Measurements from ENCODE around the gene PRR9.

The PRR9 gene

DNA sequence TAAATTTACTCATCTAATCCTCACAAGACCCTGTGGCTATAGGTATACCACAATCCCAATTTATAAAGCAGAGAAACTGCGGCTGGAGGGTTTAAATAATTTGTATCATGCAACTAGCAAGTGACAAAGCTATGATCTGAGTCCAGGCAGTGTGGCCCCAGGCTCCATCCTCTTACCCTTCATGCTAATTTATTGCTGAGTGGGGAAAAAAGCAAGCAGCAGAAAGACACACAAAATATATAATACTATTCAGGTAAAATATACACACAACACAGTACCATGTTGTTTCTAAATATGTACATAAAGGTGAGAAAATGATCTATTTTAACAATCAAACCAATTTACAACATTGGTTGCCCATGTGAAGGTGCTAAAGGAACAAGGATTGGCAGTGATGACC lies 24.8 kb downstream of the PRR9 start:
- TF ChIP-seq, protein P1, sequence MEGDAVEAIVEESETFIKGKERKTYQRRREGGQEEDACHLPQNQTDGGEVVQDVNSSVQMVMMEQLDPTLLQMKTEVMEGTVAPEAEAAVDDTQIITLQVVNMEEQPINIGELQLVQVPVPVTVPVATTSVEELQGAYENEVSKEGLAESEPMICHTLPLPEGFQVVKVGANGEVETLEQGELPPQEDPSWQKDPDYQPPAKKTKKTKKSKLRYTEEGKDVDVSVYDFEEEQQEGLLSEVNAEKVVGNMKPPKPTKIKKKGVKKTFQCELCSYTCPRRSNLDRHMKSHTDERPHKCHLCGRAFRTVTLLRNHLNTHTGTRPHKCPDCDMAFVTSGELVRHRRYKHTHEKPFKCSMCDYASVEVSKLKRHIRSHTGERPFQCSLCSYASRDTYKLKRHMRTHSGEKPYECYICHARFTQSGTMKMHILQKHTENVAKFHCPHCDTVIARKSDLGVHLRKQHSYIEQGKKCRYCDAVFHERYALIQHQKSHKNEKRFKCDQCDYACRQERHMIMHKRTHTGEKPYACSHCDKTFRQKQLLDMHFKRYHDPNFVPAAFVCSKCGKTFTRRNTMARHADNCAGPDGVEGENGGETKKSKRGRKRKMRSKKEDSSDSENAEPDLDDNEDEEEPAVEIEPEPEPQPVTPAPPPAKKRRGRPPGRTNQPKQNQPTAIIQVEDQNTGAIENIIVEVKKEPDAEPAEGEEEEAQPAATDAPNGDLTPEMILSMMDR (IDR thresholded peaks at IDR 0.05; ENCODE audit: low read depth, low read length): no peak
- DNase-seq (ENCODE audit: low read depth in 2 of 2): no peak
- no peak overlapping the region for H3K4me3 ChIP-seq (replicated peaks in 1 of 2; ENCODE audit: low read depth in 2 of 2, low read length in 2 of 2)

DNA sequence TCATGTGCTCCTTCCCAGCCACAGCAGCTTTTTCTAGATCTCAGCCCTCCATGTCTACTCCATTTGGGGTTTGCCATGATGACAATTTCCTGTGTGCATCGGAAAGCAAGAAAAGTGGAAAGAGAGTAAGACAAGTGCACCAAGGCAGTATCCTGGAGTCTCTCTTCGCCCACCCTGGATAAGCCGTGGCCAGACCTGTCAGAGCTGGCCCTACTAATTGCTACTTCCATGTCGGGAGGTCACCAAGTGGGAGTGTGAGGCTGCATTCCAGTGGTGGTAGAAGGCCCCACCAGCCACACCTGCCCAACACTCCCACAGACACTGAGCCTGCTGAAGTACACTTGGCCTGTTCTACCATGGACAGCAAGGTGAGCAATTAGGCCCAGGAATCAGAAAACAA lies 28.1 kb downstream of the PRR9 start:
- TF ChIP-seq, protein P1 (IDR thresholded peaks at IDR 0.05; ENCODE audit: low read depth, low read length): no peak
- no peak overlapping the region for H3K4me3 ChIP-seq (replicated peaks in 1 of 2; ENCODE audit: low read depth in 2 of 2, low read length in 2 of 2)
- DNase-seq (ENCODE audit: low read depth in 2 of 2): no peak

DNA sequence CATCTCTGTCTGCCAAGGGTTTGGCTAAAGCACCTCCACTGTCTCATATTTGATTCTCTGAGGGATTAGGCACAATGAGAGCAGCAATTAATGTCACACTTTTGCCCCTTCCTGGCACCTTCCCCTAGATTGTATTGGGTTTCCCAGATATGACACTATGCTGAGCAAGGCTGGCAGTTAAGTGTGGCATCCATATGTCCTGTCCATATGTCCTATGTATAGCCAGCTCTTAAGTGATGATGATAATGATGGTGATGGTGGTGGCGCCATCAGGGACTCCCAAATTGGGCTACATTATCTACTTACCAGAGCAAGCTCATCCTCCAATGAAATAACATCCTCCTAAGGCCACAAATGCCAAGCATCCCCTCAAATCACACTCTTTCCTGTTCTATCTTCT lies 28.6 kb downstream of the PRR9 start:
- no peak overlapping the region for H3K4me3 ChIP-seq (replicated peaks in 1 of 2; ENCODE audit: low read depth in 2 of 2, low read length in 2 of 2)
- no peak for DNase-seq (ENCODE audit: low read depth in 2 of 2)
- TF ChIP-seq, protein P1 (IDR thresholded peaks at IDR 0.05; ENCODE audit: low read depth, low read length): no peak

DNA sequence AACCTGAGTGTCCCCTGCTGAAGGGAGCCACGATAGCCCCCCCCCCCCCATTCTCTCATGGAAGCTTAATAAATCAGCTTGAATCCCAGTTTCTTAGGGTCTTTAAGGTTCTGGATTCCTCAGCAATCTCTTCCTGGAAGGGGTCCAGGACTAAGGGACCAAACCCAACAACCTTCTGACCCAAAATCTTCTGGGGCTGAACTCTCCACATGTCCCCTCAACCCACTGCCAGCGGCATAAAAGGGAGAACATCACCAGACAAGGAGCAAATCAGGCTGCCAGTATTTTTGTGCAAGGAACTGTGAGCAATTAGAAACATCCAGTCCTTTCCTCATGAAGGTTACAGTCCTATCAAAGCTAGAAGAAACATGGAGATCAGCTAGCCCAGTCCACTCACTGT lies 29.4 kb downstream of the PRR9 start:
- no peak overlapping the region for H3K4me3 ChIP-seq (replicated peaks in 1 of 2; ENCODE audit: low read depth in 2 of 2, low read length in 2 of 2)
- DNase-seq (ENCODE audit: low read depth in 2 of 2): no peak
- TF ChIP-seq, protein P1 (IDR thresholded peaks at IDR 0.05; ENCODE audit: low read depth, low read length): no peak

DNA sequence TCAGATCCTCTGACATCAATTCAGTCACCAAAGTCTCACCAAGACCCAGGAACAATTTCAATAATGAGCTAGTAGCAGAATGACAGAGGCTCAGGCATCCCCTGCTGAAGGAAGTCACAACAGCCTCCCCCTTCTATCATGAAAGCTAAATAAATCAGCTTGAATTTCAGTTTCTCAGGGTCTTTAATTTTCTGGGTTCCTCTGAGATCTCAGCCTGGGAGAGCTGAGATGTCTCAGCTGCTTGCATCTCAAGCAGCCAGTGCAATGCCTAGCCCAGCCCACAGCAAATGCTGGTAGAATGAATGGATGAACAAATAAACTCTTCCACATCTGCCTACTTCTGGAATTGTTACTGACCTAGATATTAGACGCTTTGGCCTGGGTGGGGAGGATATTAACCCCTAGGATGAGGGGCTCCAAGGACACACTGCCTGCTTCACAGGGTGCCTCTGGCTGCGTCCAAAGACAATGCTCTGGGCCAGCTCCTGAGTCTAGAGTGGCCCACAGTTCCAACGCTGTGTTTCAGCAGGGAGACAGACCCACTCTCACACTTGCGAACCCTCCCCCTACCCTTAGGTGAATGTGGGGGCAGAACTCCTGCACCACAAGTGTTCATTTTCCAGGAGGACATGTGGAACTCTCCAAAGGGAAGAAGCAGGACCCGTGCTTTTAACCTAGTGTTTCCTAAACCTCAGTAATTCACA lies 30.9 kb downstream of the PRR9 start:
- H3K4me3 ChIP-seq (replicated peaks in 1 of 2; ENCODE audit: low read depth in 2 of 2, low read length in 2 of 2): no peak overlapping the region
- no peak for DNase-seq (ENCODE audit: low read depth in 2 of 2)
- TF ChIP-seq, protein P1 (IDR thresholded peaks at IDR 0.05; ENCODE audit: low read depth, low read length): no peak

DNA sequence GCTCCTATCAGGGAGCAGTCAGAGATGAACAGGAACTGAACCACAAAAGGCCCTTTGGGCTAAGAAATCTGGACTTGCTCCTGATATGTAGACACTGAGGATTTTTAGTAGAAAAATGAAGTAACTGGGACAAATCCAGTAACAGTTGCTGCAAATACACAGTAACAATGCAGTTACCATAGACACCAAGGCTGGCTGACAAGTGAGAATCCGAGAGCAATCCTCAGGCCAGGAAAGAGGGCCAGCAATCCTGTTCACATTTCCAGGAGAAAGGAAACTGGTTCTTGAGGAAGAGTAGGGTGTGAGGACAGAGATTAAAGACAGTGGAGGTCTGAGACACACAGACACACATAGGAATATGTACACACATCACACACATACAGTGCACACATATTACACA lies 32.8 kb downstream of the PRR9 start:
- DNase-seq (ENCODE audit: low read depth in 2 of 2): no peak
- H3K4me3 ChIP-seq (replicated peaks in 1 of 2; ENCODE audit: low read depth in 2 of 2, low read length in 2 of 2): no peak overlapping the region
- TF ChIP-seq, protein P1 (IDR thresholded peaks at IDR 0.05; ENCODE audit: low read depth, low read length): no peak

DNA sequence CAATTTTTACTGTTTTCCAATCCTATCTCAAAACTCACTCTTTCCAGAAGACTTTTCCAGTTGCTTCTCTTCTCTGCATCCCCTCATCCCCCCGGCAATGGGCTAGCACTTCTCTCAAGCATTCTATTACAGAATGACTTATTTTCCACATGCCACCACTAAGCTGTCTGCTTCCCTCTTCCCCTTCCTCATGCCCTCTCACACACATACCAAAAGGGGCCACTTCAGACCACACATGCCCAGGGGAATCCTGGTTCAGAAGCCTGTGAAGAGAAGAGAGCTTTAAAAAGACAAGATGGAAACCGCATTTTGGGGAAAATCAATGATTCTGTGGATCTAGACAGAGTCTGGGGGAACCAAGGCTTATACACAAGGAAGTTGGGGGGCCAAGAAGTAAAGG lies 33.7 kb downstream of the PRR9 start:
- TF ChIP-seq, protein P1 (IDR thresholded peaks at IDR 0.05; ENCODE audit: low read depth, low read length): no peak
- no peak overlapping the region for H3K4me3 ChIP-seq (replicated peaks in 1 of 2; ENCODE audit: low read depth in 2 of 2, low read length in 2 of 2)
- no peak for DNase-seq (ENCODE audit: low read depth in 2 of 2)

Measured in cardiac fibroblast (primary cell).